Stomach (tissue), 9 donors: ENCODE data around the gene USP16. TPM values are rescaled to one million over a fixed set of nuclear protein-coding genes. Genes with fewer than 3 reads are reported as not detected.

ENCODE experiments used
- DNase-seq, 2 donors: peaks; one replicate each; pipeline versions ENCODE4 v3.0.0 to v3.0.0-alpha.2; 2013 to 2019
- H3K27ac ChIP-seq, 5 donors: fragments of 200-600 bp in 4 of 5; sonication (generic) in 4 of 5; one replicate each; pipeline ENCODE4 v1.5.1; 2013 to 2019; ENCODE audit warnings: mild to moderate bottlenecking in 1 of 5, moderate library complexity in 1 of 5
- H3K27me3 ChIP-seq, 3 donors: fragments of 200-600 bp; sonication (generic); one replicate each; pipeline ENCODE4 v1.5.1; 2017 to 2019; ENCODE audit warnings: mixed run types in 1 of 3
- H3K36me3 ChIP-seq, 4 donors: fragments of 200-600 bp; sonication (generic); 1 replicate in 3 of 4; 2 replicates in 1 of 4; pipeline ENCODE4 v1.5.1; 2016 to 2019
- H3K4me1 ChIP-seq, 4 donors: fragments of 200-600 bp; sonication (generic); one replicate each; pipeline ENCODE4 v1.5.1; 2016 to 2019
- H3K4me3 ChIP-seq, 4 donors: fragments of 200-600 bp; sonication (generic) in 3 of 4; one replicate each; pipeline ENCODE4 v1.5.1; 2016 to 2019; ENCODE audit warnings: mild to moderate bottlenecking in 1 of 4
- H3K9me3 ChIP-seq, 4 donors: fragments of 200-600 bp; sonication (generic); one replicate each; pipeline ENCODE4 v1.5.1; 2016 to 2019
- CTCF ChIP-seq, 7 experiments: fragments of 450-650 bp in 4 of 7; fragments of 200-600 bp in 3 of 7; sonication (generic) in 3 of 7; IDR thresholded peaks; one replicate each; pipeline ENCODE4 v1.5.1; 2016 to 2019; ENCODE audit warnings: antibody characterized with exemption in 7 of 7, control low read depth in 2 of 7, mild to moderate bottlenecking in 1 of 7
- EP300 ChIP-seq: sonication (generic); formaldehyde crosslinking; IDR thresholded peaks from one replicate; pipeline ENCODE4 v1.6.1; 2017; ENCODE audit warnings: antibody characterized with exemption
- POLR2A ChIP-seq, 4 donors: fragments of 450-650 bp; IDR thresholded peaks; one replicate each; pipeline ENCODE4 v1.6.1; 2016; ENCODE audit warnings: antibody characterized with exemption in 4 of 4, control low read depth in 2 of 4, mild to moderate bottlenecking in 1 of 4, moderate library complexity in 1 of 4
- POLR2AphosphoS5 ChIP-seq, 3 donors: sonication (generic); formaldehyde crosslinking; IDR thresholded peaks; one replicate each; pipeline ENCODE4 v1.6.1; 2016; ENCODE audit warnings: antibody characterized with exemption in 3 of 3
- WGBS, 5 donors: extraction: QIAGEN DNeasy Blood & Tissue Kit in 3 of 5; methylation state at CpG; one replicate each; pipeline versions ENCODE4 v1.1.5 to v1.1.7; 2013 to 2018; 5-methylcytosine and 5-hydroxymethylcytosine counted together
- intact Hi-C: fragments of 100-400 bp; cut with DNase I; formaldehyde crosslinking; loops from one replicate; pipeline ENCODE4 v1.15.1; 2023; ENCODE audit warnings: low total_unique reads
- polyA plus RNA-seq, 3 donors: library from polyadenylated mRNA; stranded (reverse); fragments of 200-250 nt; gene quantifications; one replicate each; pipeline ENCODE4 v1.2.3, GENCODE V29; 2013
- total RNA-seq, 5 donors: library from RNA; depleted of rRNA; stranded (reverse); fragments of >200 nt; gene quantifications; one replicate each; pipeline versions ENCODE4 v1.1.0 to v1.2.3, GENCODE V29; 2014 to 2016
- donor health status: healthy with polysubstance abuse.
- donor health status: Bipolar disorder and iron deficiency.
- donor health status: healthy.

The USP16 gene
- total and polyA plus RNA-seq, 8 donors: 9.3 to 54.5 (median 29.2) TPM

GRCh38 chr21:29033301-29033700 is 8.8 kb downstream of the USP16 start:
- no peaks in the 10 kb centered on the region for H3K4me1 ChIP-seq
- H3K27ac ChIP-seq: no peak overlapping the region
- H3K36me3 ChIP-seq: peaks cover 30 to 95% (median 94%) of the 10 kb centered on the region in 4 donors
- WGBS, 5 donors: 39 to 53% (median 46%) methylated on average over 4 of the region's 4 CpGs
- no peaks in the 10 kb centered on the region for H3K27me3 ChIP-seq
- intact Hi-C loops: no loop called here
- DNase-seq: no peak
- H3K4me3 ChIP-seq: no peak overlapping the region
- no peaks in the 10 kb centered on the region for H3K9me3 ChIP-seq
- TF ChIP-seq CTCF (IDR thresholded peaks at IDR 0.05) (no peak), POLR2AphosphoS5 (IDR thresholded peaks at IDR 0.05) (no peak), EP300 (no peak), POLR2A (IDR thresholded peaks at IDR 0.05) (no peak)

DNA sequence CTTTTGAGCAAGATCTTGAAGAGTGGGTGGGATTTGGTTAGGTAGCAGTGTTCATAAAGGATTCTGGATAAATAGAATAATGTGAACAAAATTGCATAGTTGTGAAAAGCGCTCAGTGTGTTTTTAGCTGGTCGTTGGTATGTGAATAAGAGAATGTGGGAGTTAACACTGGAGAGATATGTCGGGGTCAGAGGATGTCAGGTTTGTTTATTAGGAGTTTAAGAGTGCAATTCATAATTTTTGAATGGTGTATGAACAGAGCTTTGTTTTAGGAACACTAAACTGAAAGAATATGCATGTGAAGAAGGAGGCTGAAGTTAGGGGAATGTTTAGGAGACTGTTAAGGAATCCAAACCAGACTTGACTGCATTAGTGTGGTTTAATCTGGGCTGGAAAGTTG is 9.4 kb downstream of the USP16 start:
- Histone ChIP-seq H3K27ac (no peak overlapping the region), H3K9me3 (no peaks in the 10 kb centered on the region), H3K4me3 (no peak overlapping the region), H3K36me3 (peaks cover 31 to 95% (median 94%) of the 10 kb centered on the region in 4 donors), H3K4me1 (no peaks in the 10 kb centered on the region), H3K27me3 (no peaks in the 10 kb centered on the region)
- TF ChIP-seq EP300: no peak
- intact Hi-C loops: no loop called here
- WGBS, 5 donors: 63 to 88% (median 75%) methylated on average over 3 of the region's 3 CpGs
- DNase-seq: no peak

- no peaks in the 10 kb centered on the region for H3K4me1 ChIP-seq
- peaks cover 33 to 95% (median 94%) of the 10 kb centered on the region in 4 donors for H3K36me3 ChIP-seq
- H3K4me3 ChIP-seq: no peak overlapping the region
- H3K9me3 ChIP-seq: no peaks in the 10 kb centered on the region
- H3K27ac ChIP-seq: no peak overlapping the region
- no peak for DNase-seq
- TF ChIP-seq CTCF (IDR thresholded peaks at IDR 0.05): no peak
- no peak for TF ChIP-seq POLR2AphosphoS5 (IDR thresholded peaks at IDR 0.05)
- TF ChIP-seq EP300: no peak
- no peak for TF ChIP-seq POLR2A (IDR thresholded peaks at IDR 0.05)
- intact Hi-C loops: no loop called here
- no peaks in the 10 kb centered on the region for H3K27me3 ChIP-seq
- WGBS, 5 donors: 30 to 97% (median 93%) methylated on average over 1 of the region's 1 CpG
These were observed 10.2 kb downstream of the USP16 start for GRCh38 chr21:29034678-29035077.

GRCh38 chr21:29052224-29052623 is 27.8 kb downstream of the USP16 start:
- 97 to 100% (median 99%) methylated on average over 5 of the region's 5 CpGs for WGBS, 5 donors
- H3K27ac ChIP-seq: no peak overlapping the region
- TF ChIP-seq POLR2A (IDR thresholded peaks at IDR 0.05): no peak
- TF ChIP-seq CTCF (IDR thresholded peaks at IDR 0.05): no peak
- no peak for TF ChIP-seq EP300
- TF ChIP-seq POLR2AphosphoS5 (IDR thresholded peaks at IDR 0.05): no peak
- H3K27me3 ChIP-seq: no peaks in the 10 kb centered on the region
- no peak for DNase-seq
- intact Hi-C loops: no loop called here
- H3K36me3 ChIP-seq: peaks cover 47 to 100% (median 100%) of the 10 kb centered on the region in 4 donors
- H3K4me3 ChIP-seq: no peak overlapping the region
- no peaks in the 10 kb centered on the region for H3K9me3 ChIP-seq
- H3K4me1 ChIP-seq: peaks cover 0 to 15% (median 9%) of the 10 kb centered on the region in 4 donors

DNA sequence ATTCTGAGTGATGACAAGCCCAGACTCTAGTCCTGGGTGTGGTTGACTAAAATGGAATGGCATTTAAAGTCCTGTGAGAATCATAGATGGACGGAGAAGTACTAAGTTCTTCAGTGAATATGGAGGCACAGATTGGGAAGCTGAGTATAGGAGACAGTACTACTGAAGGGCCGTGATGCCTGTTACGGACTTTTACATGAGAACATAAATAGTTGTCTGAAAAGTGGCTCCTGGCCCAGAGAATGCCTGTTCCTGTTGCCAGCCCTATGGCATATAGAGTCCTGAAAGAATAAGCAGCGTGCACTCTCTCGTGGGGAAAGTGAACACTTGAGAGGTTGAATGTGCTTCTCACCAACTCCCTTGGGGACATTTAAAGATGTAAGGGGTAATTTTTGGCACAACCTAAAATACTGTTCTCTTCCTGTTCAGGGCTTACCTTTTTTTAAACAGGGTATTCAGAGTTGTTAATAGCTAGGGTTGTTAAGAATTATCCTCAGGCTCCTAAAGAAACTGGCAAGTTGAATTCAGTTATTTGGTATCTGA is 28.6 kb downstream of the USP16 start:
- H3K36me3 ChIP-seq: peaks cover 48 to 100% (median 99%) of the 10 kb centered on the region in 4 donors
- DNase-seq: no peak
- no peak for TF ChIP-seq EP300
- no peak for TF ChIP-seq POLR2A (IDR thresholded peaks at IDR 0.05)
- TF ChIP-seq CTCF (IDR thresholded peaks at IDR 0.05): no peak
- no peak for TF ChIP-seq POLR2AphosphoS5 (IDR thresholded peaks at IDR 0.05)
- H3K4me3 ChIP-seq: no peak overlapping the region
- WGBS, 5 donors: 71 to 92% (median 84%) methylated on average over 5 of the region's 5 CpGs
- H3K9me3 ChIP-seq: no peaks in the 10 kb centered on the region
- intact Hi-C loops: no loop called here
- H3K27ac ChIP-seq: peak overlapping the region in 2 of 5 donors; percentile 14 to 21
- H3K4me1 ChIP-seq: peaks cover 0 to 16% (median 9%) of the 10 kb centered on the region in 4 donors
- no peaks in the 10 kb centered on the region for H3K27me3 ChIP-seq
